Breast epithelium (tissue), 4 donors: ENCODE results near the gene PPP4R1. TPM values are rescaled to one million over a fixed set of nuclear protein-coding genes. Genes with fewer than 3 reads are reported as not detected.

ENCODE experiments used
- DNase-seq, 2 donors: peaks; one replicate each; pipeline ENCODE4 v3.0.0-alpha.2; 2019; ENCODE audit warnings: low spot score in 2 of 2
- H3K27ac ChIP-seq, 2 donors: fragments of 200-600 bp; sonication (generic) in 1 of 2; one replicate each; pipeline ENCODE4 v1.5.1; 2016 to 2019; ENCODE audit warnings: mild to moderate bottlenecking in 1 of 2
- H3K27me3 ChIP-seq, 2 donors: fragments of 200-600 bp; sonication (generic) in 1 of 2; one replicate each; pipeline versions ENCODE4 v1.5.1 to v1.6.0; 2017 to 2019; ENCODE audit warnings: control low read depth in 1 of 2, mild to moderate bottlenecking in 1 of 2
- H3K36me3 ChIP-seq: fragments of 200-600 bp; one replicate; pipeline ENCODE4 v1.5.1; 2019
- H3K4me1 ChIP-seq, 2 donors: fragments of 200-600 bp; sonication (generic); one replicate each; pipeline ENCODE4 v1.5.1; 2016 to 2019; ENCODE audit warnings: control low read depth in 1 of 2
- H3K4me3 ChIP-seq, 3 donors: fragments of 200-600 bp; sonication (generic); 1 replicate in 2 of 3; 2 replicates in 1 of 3; pipeline ENCODE4 v1.5.1; 2016 to 2019; ENCODE audit warnings: mild to moderate bottlenecking in 3 of 3, moderate library complexity in 2 of 3
- H3K9me3 ChIP-seq, 2 donors: fragments of 200-600 bp; sonication (generic) in 1 of 2; one replicate each; pipeline ENCODE4 v1.5.1; 2016 to 2019; ENCODE audit warnings: control low read depth in 1 of 2
- CTCF ChIP-seq, 3 donors: fragments of 450-650 bp; IDR thresholded peaks; one replicate each; pipeline ENCODE4 v1.5.1; 2016 to 2017; ENCODE audit warnings: antibody characterized with exemption in 3 of 3, mild to moderate bottlenecking in 3 of 3, moderate library complexity in 3 of 3
- POLR2A ChIP-seq: fragments of 450-650 bp; IDR thresholded peaks from one replicate; pipeline ENCODE4 v1.6.1; 2016; ENCODE audit warnings: antibody characterized with exemption, mild to moderate bottlenecking, moderate library complexity
- POLR2AphosphoS5 ChIP-seq, 3 donors: sonication (generic); formaldehyde crosslinking; IDR thresholded peaks; one replicate each; pipeline ENCODE4 v1.6.1; 2017; ENCODE audit warnings: antibody characterized with exemption in 3 of 3
- intact Hi-C: fragments of 100-400 bp; cut with DNase I; formaldehyde crosslinking; loops from one replicate; pipeline ENCODE4 v1.15.1; 2023; ENCODE audit warnings: low total_unique reads
- total RNA-seq, 3 donors: library from RNA; depleted of rRNA; stranded (reverse); fragments of >200 nt; gene quantifications; one replicate each; pipeline ENCODE4 v1.1.0, GENCODE V29; 2016

PPP4R1 gene
- total RNA-seq, 3 donors from 2014 or later = 66.7 to 139 (median 93.4) TPM

GRCh38 chr18:9577361-9577760 lies 37.0 kb downstream of the PPP4R1 start:
- no peaks in the 10 kb centered on the region for H3K4me1 ChIP-seq
- intact Hi-C loops = no loop called here
- H3K27ac ChIP-seq = no peak overlapping the region
- no peaks in the 10 kb centered on the region for H3K9me3 ChIP-seq
- no peak overlapping the region for H3K4me3 ChIP-seq
- no peaks in the 10 kb centered on the region for H3K36me3 ChIP-seq
- H3K27me3 ChIP-seq = no peaks in the 10 kb centered on the region
- TF ChIP-seq POLR2A (no peak), POLR2AphosphoS5 (IDR thresholded peaks at IDR 0.05) (no peak), CTCF (IDR thresholded peaks at IDR 0.05) (no peak)
- no peak for DNase-seq

- Histone ChIP-seq H3K36me3 (no peaks in the 10 kb centered on the region), H3K9me3 (no peaks in the 10 kb centered on the region), H3K4me3 (no peak overlapping the region), H3K27me3 (no peaks in the 10 kb centered on the region), H3K27ac (no peak overlapping the region), H3K4me1 (no peaks in the 10 kb centered on the region)
- intact Hi-C loops = no loop called here
- TF ChIP-seq POLR2A = no peak
- TF ChIP-seq POLR2AphosphoS5 (IDR thresholded peaks at IDR 0.05) = peak in 2 of 3 donors; percentile 55 to 66
- peak; percentile 70 to 83 (median 77) for TF ChIP-seq CTCF (IDR thresholded peaks at IDR 0.05)
- DNase-seq = peak; percentile 67 to 76
These were observed 38.8 kb downstream of the PPP4R1 start for GRCh38 chr18:9575558-9575957.

- no peaks in the 10 kb centered on the region for H3K36me3 ChIP-seq
- TF ChIP-seq CTCF (IDR thresholded peaks at IDR 0.05) = no peak
- no peak for TF ChIP-seq POLR2AphosphoS5 (IDR thresholded peaks at IDR 0.05)
- TF ChIP-seq POLR2A = no peak
- no peak for DNase-seq
- H3K27ac ChIP-seq = no peak overlapping the region
- intact Hi-C loops = no loop called here
- no peak overlapping the region for H3K4me3 ChIP-seq
- no peaks in the 10 kb centered on the region for H3K9me3 ChIP-seq
- no peaks in the 10 kb centered on the region for H3K27me3 ChIP-seq
- H3K4me1 ChIP-seq = no peaks in the 10 kb centered on the region
These were observed 39.8 kb downstream of the PPP4R1 start for GRCh38 chr18:9574473-9575115.

GRCh38 chr18:9571546-9571945 lies 42.8 kb downstream of the PPP4R1 start:
- Histone ChIP-seq H3K27ac (no peak overlapping the region), H3K27me3 (no peaks in the 10 kb centered on the region), H3K9me3 (no peaks in the 10 kb centered on the region), H3K4me1 (no peaks in the 10 kb centered on the region), H3K36me3 (no peaks in the 10 kb centered on the region), H3K4me3 (no peak overlapping the region)
- DNase-seq = no peak
- intact Hi-C loops = no loop called here
- TF ChIP-seq POLR2AphosphoS5 (IDR thresholded peaks at IDR 0.05) = no peak
- TF ChIP-seq CTCF (IDR thresholded peaks at IDR 0.05) = no peak
- TF ChIP-seq POLR2A = no peak

- TF ChIP-seq CTCF (IDR thresholded peaks at IDR 0.05) = no peak
- TF ChIP-seq POLR2AphosphoS5 (IDR thresholded peaks at IDR 0.05) = no peak
- TF ChIP-seq POLR2A = no peak
- Histone ChIP-seq H3K4me3 (no peak overlapping the region), H3K4me1 (no peaks in the 10 kb centered on the region), H3K27ac (no peak overlapping the region), H3K27me3 (no peaks in the 10 kb centered on the region), H3K9me3 (no peaks in the 10 kb centered on the region), H3K36me3 (no peaks in the 10 kb centered on the region)
- intact Hi-C loops = no loop called here
- DNase-seq = no peak
These were observed 44.1 kb downstream of the PPP4R1 start for GRCh38 chr18:9570255-9570654.
